SJCRH30 (cell line): ENCODE measurements around the gene DNAH10. TPM values are rescaled to one million over a fixed set of nuclear protein-coding genes. Genes with fewer than 3 reads are reported as not detected.

ENCODE experiments used
- DNase-seq, 2 experiments: peaks; one replicate each; pipeline ENCODE4 v3.0.0-alpha.2; 2015 to 2020
- H3K27ac ChIP-seq: fragments of 250-450 bp; sonication (Bioruptor Pico); 2 replicates; pipeline ENCODE4 v1.5.1; 2020; ENCODE audit warnings: mild to moderate bottlenecking, moderate library complexity
- H3K27me3 ChIP-seq: fragments of 250-450 bp; sonication (Bioruptor Pico); 2 replicates; pipeline ENCODE4 v1.5.1; 2020; ENCODE audit warnings: mild to moderate bottlenecking, moderate library complexity
- H3K36me3 ChIP-seq: fragments of 250-450 bp; sonication (Bioruptor Pico); 2 replicates; pipeline ENCODE4 v1.5.1; 2020; ENCODE audit warnings: mild to moderate bottlenecking, moderate library complexity
- H3K4me1 ChIP-seq: fragments of 250-450 bp; sonication (Bioruptor Pico); 2 replicates; pipeline ENCODE4 v1.5.1; 2020; ENCODE audit warnings: mild to moderate bottlenecking, moderate library complexity
- H3K4me3 ChIP-seq: fragments of 250-450 bp; sonication (Bioruptor Pico); 2 replicates; pipeline ENCODE4 v1.5.1; 2020; ENCODE audit warnings: mild to moderate bottlenecking, moderate library complexity
- H3K9me3 ChIP-seq: fragments of 250-450 bp; sonication (Bioruptor Pico); replicated peaks from 2 replicates; pipeline ENCODE4 v1.5.1; 2020; ENCODE audit warnings: mild to moderate bottlenecking, moderate library complexity
- total RNA-seq: library from RNA; depleted of rRNA; stranded (reverse); fragments of >200 nt; shearing (Covaris generic); gene quantifications from 2 replicates; pipeline ENCODE4 v1.2.3, GENCODE V29; 2014

DNAH10 gene
- total RNA-seq, 1 experiment from 2014 or later = 5.6 TPM

DNA sequence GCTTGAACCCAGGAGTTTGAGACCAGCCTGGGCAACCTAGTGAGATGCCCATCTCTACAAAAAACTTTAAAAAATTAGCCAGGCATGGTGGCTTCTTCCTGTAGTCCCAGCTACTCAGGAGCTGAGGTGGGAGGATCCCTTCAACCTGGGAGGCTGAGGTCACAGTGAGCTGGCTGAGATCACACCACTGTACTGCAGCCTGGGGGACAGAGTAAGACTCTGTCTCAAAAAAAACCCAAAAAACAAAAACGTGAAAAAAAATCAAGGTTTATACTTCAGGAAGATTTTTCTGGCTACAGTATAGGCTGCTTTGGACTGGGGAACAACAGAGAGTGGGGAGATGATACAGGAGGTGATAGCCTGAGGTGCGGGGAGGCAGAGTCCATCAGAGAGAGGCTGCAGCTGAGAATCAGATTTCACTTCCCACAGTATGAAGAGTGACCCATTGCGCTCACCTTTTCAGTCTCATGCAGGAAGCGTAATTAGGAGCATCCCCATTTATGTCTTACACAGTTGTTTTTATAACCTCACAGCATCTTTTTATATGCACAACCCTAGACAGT, 28.9 kb downstream of the DNAH10 start:
- Histone ChIP-seq H3K27me3 (no peaks in the 10 kb centered on the region), H3K4me1 (no peaks in the 10 kb centered on the region), H3K4me3 (no peak overlapping the region), H3K27ac (no peak overlapping the region), H3K9me3 (no peaks in the 10 kb centered on the region), H3K36me3 (no peaks in the 10 kb centered on the region)
- no peak for DNase-seq

DNA sequence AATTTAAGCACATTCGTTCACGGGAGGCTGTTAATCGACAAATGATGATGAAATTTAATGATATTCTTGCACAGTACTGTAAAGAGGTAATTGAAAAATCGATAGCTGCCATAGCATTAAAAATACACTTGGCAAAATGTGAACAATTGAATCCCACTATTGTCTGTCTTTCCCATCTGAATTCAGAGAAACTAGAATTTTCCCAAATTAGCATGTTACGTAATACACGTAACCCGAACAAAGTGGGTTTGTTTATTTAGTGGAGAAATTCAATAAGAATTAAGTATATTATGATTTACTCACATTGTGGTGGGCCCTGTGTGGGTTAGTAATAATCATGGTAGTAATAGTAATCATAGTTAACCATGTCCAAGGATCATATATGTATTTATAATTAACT, 31.9 kb downstream of the DNAH10 start:
- Histone ChIP-seq H3K4me1 (no peaks in the 10 kb centered on the region), H3K4me3 (no peak overlapping the region), H3K27me3 (no peaks in the 10 kb centered on the region), H3K27ac (no peak overlapping the region), H3K36me3 (no peaks in the 10 kb centered on the region), H3K9me3 (no peaks in the 10 kb centered on the region)
- no peak for DNase-seq

GRCh38 chr12:123798518-123798917, 36.4 kb downstream of the DNAH10 start:
- no peaks in the 10 kb centered on the region for H3K4me1 ChIP-seq
- no peak overlapping the region for H3K27ac ChIP-seq
- no peak overlapping the region for H3K4me3 ChIP-seq
- H3K36me3 ChIP-seq = no peaks in the 10 kb centered on the region
- H3K9me3 ChIP-seq = no peaks in the 10 kb centered on the region
- no peaks in the 10 kb centered on the region for H3K27me3 ChIP-seq
- no peak for DNase-seq

GRCh38 chr12:123799227-123799626, 37.1 kb downstream of the DNAH10 start:
- no peak overlapping the region for H3K4me3 ChIP-seq
- DNase-seq = no peak
- no peaks in the 10 kb centered on the region for H3K36me3 ChIP-seq
- H3K9me3 ChIP-seq = no peaks in the 10 kb centered on the region
- no peaks in the 10 kb centered on the region for H3K4me1 ChIP-seq
- H3K27me3 ChIP-seq = no peaks in the 10 kb centered on the region
- H3K27ac ChIP-seq = no peak overlapping the region

DNA sequence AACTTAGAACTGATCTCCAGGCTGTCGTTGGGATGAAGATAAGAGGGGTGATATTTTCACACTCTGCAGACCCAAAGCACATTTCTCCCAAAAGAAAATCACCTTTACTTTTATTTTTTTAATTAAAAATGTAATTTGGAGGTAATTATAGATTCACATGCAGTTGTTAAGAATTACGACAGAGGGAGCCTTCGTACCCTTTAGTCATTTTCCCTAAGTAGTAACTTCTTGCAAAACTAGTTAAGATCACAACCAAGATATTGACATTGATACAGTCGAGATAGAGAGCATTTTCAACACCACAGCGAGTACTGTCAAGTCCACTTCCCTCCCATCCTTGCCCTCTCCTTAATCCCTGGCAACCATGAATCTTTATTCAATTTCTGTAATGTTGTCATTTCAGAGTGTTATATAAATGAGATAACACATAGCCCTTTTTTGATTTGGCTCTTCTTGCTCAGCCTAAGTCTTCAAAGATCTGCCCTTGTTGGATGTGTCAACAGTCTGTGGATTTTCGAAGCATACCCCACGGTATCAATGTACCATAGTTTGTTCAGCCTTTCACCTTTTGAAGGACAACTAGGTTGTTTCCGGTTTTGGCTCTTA, 39.6 kb downstream of the DNAH10 start:
- H3K27ac ChIP-seq = no peak overlapping the region
- DNase-seq = no peak
- no peak overlapping the region for H3K4me3 ChIP-seq
- H3K9me3 ChIP-seq = no peaks in the 10 kb centered on the region
- no peaks in the 10 kb centered on the region for H3K4me1 ChIP-seq
- no peaks in the 10 kb centered on the region for H3K27me3 ChIP-seq
- no peaks in the 10 kb centered on the region for H3K36me3 ChIP-seq

DNA sequence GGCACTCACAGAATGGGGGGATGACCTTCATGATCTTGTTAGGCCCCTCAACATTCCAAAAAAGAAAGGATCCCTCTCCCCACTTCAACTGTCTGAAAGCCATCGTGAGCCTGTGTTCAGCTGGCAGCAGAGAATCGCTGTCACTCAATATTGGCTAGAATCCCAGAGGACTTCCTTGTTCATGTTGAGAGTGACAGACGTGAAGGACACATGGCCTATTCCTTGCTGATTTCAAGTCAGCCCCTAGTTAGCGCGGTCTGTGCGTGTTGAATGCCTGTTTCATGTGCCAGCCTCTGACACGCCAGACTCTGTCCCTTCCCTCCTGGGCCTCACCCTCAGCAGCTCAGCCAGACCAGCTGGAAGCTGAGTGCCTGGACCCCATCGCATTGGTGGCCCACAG, 43.1 kb downstream of the DNAH10 start:
- no peaks in the 10 kb centered on the region for H3K9me3 ChIP-seq
- no peaks in the 10 kb centered on the region for H3K4me1 ChIP-seq
- no peak for DNase-seq
- H3K36me3 ChIP-seq = no peaks in the 10 kb centered on the region
- H3K27me3 ChIP-seq = no peaks in the 10 kb centered on the region
- no peak overlapping the region for H3K27ac ChIP-seq
- no peak overlapping the region for H3K4me3 ChIP-seq

DNA sequence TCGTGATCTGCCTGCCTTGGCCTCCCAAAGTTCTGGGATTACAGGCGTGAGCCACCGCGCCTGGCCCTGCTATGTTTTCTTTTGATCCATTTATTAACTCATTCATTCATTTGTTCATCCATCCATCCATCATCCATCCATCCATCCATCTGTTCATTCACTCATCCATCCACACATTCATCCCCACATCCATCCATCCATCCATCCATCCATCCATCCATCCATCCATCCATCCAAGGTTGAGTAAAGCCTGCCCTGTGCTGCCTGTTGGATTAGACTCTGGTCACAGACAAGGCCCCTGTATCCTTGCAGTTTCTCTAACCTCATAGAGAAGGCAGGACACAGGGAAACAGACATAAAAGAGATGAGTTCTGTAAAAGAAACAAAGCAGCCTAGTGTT, 44.9 kb downstream of the DNAH10 start:
- Histone ChIP-seq H3K27me3 (no peaks in the 10 kb centered on the region), H3K36me3 (no peaks in the 10 kb centered on the region), H3K4me3 (no peak overlapping the region), H3K4me1 (no peaks in the 10 kb centered on the region), H3K27ac (no peak overlapping the region), H3K9me3 (no peaks in the 10 kb centered on the region)
- no peak for DNase-seq

- H3K27me3 ChIP-seq = no peaks in the 10 kb centered on the region
- no peaks in the 10 kb centered on the region for H3K4me1 ChIP-seq
- no peak for DNase-seq
- H3K27ac ChIP-seq = no peak overlapping the region
- H3K36me3 ChIP-seq = no peaks in the 10 kb centered on the region
- H3K4me3 ChIP-seq = no peak overlapping the region
- no peaks in the 10 kb centered on the region for H3K9me3 ChIP-seq
Measured at GRCh38 chr12:123807670-123808069, 45.6 kb downstream of the DNAH10 start.

GRCh38 chr12:123808167-123808566, 46.1 kb downstream of the DNAH10 start:
- peak; percentile 11 to 24 for DNase-seq
- H3K27ac ChIP-seq = no peak overlapping the region

GRCh38 chr12:123813349-123813748, 51.2 kb downstream of the DNAH10 start:
- DNase-seq = no peak
- Histone ChIP-seq H3K4me1 (no peaks in the 10 kb centered on the region), H3K4me3 (no peak overlapping the region), H3K9me3 (peaks cover 5% of the 10 kb centered on the region; the same call in 1 of the 2 replicates), H3K27ac (no peak overlapping the region), H3K27me3 (no peaks in the 10 kb centered on the region), H3K36me3 (no peaks in the 10 kb centered on the region)

More at GRCh38 chr12:123808167-123808566, 46.1 kb downstream of the DNAH10 start:
- no peaks in the 10 kb centered on the region for H3K36me3 ChIP-seq
- no peaks in the 10 kb centered on the region for H3K4me1 ChIP-seq
- H3K27me3 ChIP-seq = no peaks in the 10 kb centered on the region
- H3K9me3 ChIP-seq = no peaks in the 10 kb centered on the region
- no peak overlapping the region for H3K4me3 ChIP-seq

DNA sequence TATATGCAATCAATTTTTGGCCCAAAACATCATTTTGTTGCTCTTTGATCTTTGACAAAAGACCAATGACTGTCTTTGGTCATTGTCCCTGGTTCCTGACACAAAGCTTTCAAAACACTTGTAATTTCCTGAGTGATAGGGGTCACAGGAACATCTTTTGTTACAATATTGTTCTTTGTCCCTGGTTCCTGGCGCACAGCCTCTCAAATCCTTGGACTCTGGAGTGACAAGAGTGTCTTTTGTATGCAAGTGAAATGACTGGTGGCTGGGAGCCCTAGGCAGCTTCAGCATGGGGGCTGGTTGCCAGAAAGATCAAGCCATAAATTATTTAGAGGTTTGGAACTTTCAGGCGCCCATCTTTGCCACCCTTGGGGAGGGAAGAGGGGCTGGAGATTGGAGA, 53.9 kb downstream of the DNAH10 start:
- Histone ChIP-seq H3K36me3 (no peaks in the 10 kb centered on the region), H3K9me3 (peaks cover 5% of the 10 kb centered on the region; the same call in 1 of the 2 replicates), H3K4me1 (no peaks in the 10 kb centered on the region), H3K27ac (no peak overlapping the region), H3K4me3 (no peak overlapping the region), H3K27me3 (no peaks in the 10 kb centered on the region)
- no peak for DNase-seq

GRCh38 chr12:123816896-123817537, 54.9 kb downstream of the DNAH10 start:
- H3K36me3 ChIP-seq = no peaks in the 10 kb centered on the region
- no peaks in the 10 kb centered on the region for H3K4me1 ChIP-seq
- peaks cover 5% of the 10 kb centered on the region; the same call in 1 of the 2 replicates for H3K9me3 ChIP-seq
- no peak overlapping the region for H3K27ac ChIP-seq
- no peak overlapping the region for H3K4me3 ChIP-seq
- no peaks in the 10 kb centered on the region for H3K27me3 ChIP-seq
- DNase-seq = no peak

DNA sequence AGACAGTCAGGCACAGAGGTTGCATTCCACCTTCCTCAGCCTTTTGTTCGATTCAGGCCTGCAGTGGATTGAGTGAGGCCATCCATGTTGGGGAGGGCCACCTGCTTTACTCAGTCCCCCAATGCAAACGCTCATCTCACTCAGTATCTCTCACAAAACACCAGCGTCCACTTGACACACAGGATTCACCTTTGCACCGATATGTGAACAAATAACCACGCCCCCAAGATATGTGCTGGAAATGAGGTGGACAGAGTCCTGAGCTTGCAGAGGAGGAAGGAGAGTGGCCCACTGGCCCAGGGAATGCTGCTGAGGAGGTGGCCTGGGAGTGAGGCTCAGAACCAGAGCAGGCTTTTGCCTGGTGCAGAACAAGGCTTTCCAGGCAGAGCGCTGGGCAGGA, 60.7 kb downstream of the DNAH10 start:
- Histone ChIP-seq H3K4me3 (no peak overlapping the region), H3K36me3 (no peaks in the 10 kb centered on the region)

DNA sequence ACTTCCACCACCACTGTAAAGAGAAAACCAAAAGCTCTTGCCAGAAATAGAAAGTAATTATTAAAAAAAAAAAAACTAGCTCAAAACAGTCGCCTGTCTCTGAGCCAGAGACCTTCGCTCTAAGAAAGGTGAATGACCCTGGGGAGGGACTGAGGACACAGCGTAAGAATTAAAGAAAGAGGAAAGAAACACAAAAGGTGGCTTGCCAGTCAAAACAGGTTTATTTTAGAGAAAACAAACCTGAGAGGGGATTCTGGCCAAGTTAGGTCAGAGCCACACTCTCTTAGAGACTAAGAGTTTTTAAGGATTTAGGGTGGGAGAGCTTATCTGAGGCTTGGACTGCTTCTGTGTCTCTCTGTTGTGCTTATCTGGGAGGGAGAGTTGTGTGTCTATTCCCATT, 66.0 kb downstream of the DNAH10 start:
- no peaks in the 10 kb centered on the region for H3K36me3 ChIP-seq
- no peak overlapping the region for H3K4me3 ChIP-seq
- peaks cover 12% of the 10 kb centered on the region for H3K9me3 ChIP-seq
- H3K4me1 ChIP-seq = no peaks in the 10 kb centered on the region
- no peaks in the 10 kb centered on the region for H3K27me3 ChIP-seq
- no peak overlapping the region for H3K27ac ChIP-seq
- DNase-seq = no peak

More for the DNA sequence above, 60.7 kb downstream of the DNAH10 start:
- peaks cover 3% of the 10 kb centered on the region; the same call in 1 of the 2 replicates for H3K9me3 ChIP-seq
- H3K27me3 ChIP-seq = no peaks in the 10 kb centered on the region
- H3K4me1 ChIP-seq = no peaks in the 10 kb centered on the region
- no peak for DNase-seq
- no peak overlapping the region for H3K27ac ChIP-seq

GRCh38 chr12:123828854-123829547, 66.9 kb downstream of the DNAH10 start:
- no peaks in the 10 kb centered on the region for H3K27me3 ChIP-seq
- no peak for DNase-seq
- no peak overlapping the region for H3K27ac ChIP-seq
- no peaks in the 10 kb centered on the region for H3K4me1 ChIP-seq
- H3K36me3 ChIP-seq = no peaks in the 10 kb centered on the region
- no peak overlapping the region for H3K4me3 ChIP-seq
- H3K9me3 ChIP-seq = peaks cover 12% of the 10 kb centered on the region
